NCI-H2029 treated with DMSO at 0.1 percent for 48 hours (cell line): ENCODE results near the gene ZNF232.
"Not testable (repeated sequence)": the region's sequence is repeated elsewhere in the genome, so short reads cannot be mapped to it uniquely, and the experiment has no call there.

ENCODE experiments used
- DNase-seq: peaks from one replicate; lab custom pipeline; 2025; lab: John Stamatoyannopoulos, UW

Gene ZNF232

DNA sequence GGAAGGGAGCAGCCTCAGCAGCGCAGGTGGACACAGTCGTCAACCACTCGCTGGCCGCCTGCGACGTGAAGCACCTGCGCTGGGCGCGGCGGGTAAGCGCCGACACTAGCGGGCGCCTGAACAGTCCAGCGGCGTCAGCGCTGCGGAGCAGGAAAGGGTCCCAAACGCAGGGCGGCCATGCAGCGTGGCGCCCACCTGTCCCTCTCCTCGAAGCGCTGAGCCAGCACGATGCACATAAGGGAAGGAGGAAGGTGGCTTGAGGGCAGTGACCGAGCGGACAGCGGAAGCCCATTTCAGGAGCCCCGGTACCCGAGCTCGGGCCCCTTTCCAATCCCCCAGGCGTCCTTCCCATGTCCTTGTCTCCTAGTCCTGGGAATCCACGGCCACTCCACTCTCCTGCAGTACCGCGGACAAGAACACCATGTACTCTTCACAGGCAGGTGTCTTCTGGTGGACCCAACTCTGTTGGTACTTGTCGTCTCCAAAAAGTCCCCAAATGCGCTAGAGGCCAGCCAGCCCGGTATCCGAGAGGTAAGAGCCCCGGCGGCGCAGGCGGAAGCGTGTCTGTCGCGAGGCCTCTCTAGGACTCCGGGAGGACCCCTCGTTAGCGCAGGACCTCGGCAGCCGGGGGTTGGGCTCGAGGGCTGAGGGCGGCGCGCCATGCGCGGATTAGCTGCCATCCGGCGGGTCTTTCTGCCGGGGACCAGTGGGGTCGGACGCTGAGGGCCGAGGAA lies 14.4 kb downstream of the ZNF232 start:
- peak; percentile 33 for DNase-seq

DNA sequence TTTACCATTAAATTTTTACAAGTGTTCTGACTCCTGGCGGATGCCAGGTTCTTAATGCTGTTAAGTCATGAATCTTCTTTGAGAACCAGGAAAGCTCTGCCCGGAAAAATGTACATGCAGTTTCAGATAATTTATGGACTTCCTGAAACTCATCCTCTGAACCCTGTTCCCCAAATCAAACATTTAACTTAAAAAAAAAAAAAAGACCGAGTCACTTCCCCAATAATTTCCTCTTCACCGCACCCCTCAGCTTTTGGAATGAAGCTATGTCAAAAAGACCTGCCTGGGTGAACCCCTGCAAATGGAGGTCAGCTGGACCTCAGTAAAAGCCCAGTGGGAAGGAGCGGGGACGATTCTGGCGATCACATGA lies 15.0 kb downstream of the ZNF232 start:
- no peak for DNase-seq

DNA sequence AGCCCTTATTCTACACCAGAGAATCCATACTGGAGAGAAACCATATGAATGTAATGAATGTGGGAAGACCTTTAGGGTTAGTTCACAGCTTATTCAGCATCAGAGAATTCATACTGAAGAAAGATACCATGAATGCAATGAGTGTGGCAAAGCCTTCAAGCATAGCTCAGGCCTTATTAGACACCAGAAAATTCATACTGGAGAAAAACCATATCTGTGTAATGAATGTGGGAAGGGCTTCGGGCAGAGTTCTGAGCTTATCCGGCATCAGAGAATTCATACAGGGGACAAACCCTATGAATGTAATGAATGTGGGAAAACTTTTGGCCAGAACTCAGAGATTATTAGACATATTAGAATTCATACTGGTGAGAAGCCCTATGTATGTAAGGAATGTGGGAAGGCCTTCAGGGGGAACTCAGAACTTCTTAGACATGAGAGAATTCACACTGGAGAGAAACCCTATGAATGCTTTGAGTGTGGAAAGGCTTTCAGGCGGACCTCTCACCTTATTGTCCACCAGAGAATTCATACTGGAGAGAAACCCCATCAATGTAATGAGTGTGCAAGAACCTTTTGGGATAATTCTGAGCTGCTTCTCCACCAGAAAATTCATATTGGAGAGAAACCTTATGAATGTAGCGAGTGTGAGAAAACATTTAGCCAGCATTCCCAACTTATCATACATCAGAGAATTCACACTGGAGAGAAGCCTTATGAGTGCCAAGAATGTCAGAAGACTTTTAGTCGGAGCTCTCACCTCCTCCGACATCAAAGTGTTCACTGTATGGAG lies 19.3 kb downstream of the ZNF232 start:
- no peak for DNase-seq

DNA sequence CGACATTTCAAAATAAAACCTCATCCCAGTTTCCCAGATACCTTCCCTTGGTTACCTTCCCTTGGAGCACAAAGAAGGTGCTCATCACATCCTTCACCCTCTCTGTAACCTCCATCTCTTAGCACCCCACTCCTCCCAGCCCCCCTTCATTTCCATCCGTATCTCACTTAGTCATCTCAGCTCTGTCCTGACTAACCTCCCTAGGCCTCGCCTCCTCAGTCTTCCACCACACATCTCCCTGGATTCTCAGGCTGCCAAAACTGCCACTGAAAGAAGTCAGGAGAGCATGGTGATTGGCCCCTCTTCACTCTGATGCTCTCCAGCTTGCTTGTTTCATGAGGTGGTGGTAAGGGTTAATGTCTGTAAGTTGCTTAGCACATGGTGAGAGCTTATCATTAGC lies 31.1 kb downstream of the ZNF232 start:
- no peak for DNase-seq

DNA sequence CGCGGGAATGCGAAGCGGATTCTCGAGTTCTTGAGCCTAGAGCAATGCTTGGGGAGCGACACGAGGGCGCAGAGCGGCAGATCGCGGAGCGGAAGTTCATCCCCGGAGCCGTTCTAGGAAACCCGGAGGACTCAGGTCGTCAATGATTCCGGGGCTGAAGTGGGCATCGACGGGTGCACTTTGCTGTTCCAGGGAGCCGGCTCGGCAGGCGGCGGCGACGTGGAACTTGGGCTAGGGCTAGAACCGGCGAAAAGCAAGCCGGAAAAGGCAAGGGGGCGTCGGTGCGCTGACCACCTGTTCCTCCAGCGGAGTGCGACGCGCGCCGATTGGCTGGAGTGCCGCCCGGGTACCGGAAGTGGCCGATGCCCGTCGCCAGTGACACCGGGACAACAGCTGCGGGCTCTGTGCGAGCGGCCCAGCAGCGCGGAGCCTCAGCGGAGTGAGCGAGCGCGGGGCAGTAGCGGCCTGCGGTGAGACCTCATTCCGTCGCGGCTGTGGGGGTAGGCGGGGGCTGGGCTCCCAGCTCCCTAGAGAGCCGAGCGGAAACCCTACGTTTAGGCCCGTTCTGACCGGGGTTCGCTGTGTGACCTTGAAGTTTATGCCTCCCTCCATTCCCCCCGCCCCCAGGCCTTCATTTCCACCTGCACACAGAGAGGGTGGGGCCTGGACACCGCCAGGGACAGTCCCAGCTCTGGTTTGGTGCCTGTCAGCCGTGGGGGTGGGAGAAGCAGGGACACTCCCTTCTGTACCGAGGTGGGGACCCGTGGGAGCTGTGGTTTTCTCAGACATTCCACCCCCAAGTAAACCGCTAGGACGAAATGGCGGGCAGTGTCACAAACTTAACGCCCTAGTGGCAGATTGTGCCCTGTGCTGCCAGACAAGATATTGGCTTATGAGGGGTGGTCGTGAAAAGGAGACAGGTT lies 33.3 kb downstream of the ZNF232 start, which contains the start of gene ZFP3:
TSS of gene ZFP3 (plus strand) at position 362 of the 923 bp plus-strand sequence. CDS start 13,038 bp downstream, outside the sequence.
- peak; percentile 39 for DNase-seq

DNA sequence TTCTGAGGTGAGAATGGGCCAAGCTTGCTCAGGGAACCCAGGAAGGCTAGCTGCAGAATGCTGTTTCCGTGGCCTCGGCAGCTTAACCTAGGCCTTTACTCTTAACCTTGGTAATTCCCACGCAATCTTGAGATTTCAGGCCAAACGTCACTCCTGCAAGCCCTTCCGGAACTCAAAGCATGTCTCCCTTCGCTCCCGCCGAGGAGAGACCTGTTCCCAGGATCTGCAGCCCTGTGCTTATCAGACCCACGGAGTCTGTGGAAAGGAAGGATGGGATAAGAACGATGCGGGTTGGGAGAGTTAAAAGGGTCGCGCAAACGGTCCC lies 33.9 kb downstream of the ZNF232 start:
- DNase-seq, result no peak

DNA sequence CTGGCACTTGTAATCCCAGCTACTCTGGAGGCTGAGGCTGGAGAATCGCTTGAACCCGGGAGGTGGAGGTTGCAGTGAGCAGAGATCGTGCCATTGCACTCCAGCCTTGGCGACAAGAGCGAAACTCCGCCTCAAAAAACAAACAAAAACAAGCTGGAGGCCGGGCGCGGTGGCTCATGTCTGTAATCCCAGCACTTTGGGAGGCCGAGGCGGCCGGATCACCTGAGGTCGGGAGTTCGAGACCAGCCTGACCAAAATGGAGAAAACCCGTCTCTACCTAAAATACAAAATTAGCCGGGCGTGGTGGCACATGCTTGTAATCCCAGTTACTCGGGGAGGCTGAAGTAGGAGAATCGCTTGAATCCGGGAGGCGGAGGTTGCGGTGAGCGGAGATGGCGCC lies 34.4 kb downstream of the ZNF232 start:
- DNase-seq, result not testable (repeated sequence)

DNA sequence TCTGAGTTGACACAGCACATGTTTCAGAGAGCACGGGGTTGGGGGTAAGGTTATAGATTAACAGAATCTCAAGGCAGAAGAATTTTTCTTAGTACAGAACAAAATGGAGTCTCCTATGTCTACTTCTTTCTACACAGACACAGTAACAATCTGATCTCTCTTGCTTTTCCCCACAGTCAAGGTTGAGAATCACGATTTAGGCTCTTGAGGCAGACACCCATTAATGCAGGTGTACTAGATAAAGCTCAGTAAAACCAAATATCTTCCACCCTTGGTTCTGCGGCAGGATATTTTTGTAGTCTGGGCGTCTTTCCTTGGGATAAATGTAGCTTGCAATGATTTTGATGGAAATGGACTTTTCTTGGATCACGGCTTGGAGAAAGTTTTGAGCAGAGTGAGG lies 36.2 kb downstream of the ZNF232 start:
- DNase-seq, result not testable (repeated sequence)

DNA sequence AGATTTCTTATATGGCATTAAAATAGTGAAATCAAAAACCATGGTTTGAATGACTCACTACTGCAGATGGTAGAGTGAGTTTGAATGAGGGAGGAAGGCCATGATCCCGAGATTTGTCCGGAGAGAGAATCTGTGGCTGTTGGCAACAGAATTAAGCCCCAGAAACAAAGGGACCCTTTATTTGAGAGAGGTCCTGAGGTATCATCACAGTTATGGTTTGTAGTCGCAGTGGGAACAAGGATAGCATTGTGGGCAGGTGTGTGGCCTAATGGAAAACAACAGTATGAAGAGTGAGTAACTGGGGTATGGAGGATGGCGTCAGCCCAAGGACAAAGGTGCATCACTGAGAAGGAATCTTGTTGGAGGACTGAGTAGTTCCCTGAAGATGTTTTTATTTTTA lies 42.0 kb downstream of the ZNF232 start:
- no peak for DNase-seq

DNA sequence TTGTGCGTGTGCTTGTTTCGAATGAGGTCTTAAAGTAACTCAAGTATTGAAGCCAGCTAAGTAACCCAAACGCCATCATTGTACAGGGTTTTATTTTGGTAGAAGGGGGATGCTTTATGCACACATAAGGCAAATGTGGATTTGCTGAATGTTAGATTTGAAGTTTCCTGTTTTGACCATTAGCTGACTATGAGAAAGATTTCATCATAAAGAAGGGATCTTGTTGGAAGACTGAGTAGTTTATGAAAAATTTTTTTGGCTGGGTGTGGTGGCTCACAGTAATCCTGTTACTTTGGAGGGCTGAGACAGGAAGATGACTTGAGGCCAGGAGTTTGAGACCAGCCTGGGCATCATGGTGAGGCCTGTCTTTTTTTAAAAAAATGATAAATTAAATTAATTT lies 43.4 kb downstream of the ZNF232 start:
- no peak for DNase-seq

DNA sequence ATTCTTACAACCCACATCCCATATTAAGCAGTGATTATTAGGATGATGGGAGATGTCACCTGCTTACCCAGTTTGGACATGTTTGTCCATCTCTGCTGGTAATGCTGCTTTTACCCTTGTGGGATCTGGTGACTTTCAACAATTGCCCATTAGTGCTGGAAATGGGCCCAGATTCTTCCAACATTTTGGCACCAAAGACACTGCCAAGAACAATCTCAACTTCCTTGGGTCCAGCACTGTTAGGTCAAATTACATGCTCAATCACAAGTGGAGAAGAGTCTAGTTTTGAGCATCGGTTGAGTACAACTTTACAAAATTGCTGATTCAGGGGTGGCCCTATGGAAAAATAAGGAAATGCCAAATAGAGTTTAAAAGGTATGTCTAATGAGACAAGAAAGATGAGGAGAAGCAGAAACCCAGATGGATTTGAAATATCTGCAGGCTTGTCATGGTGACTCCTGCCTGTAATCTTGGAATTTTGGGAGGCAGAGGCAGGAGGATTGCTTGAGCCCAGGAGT lies 46.4 kb downstream of the ZNF232 start:
- no peak for DNase-seq
